HG03378 (cell line): ENCODE measurements around the gene TSFM.

Experiments
- ATAC-seq: cut with Tn5 transposase; IDR thresholded peaks from one replicate; pipeline ENCODE4 v1.9.1; 2021; ENCODE audit warnings: mild to moderate bottlenecking, moderate library complexity; ENCODE audit not compliant: unreplicated experiment

Gene TSFM

GRCh38 chr12:57745485-57745881 lies 37.1 kb upstream of the TSFM start:
- no peak for ATAC-seq

GRCh38 chr12:57746025-57746424 lies 36.6 kb upstream of the TSFM start:
- ATAC-seq, result no peak

GRCh38 chr12:57749061-57749460 lies 33.5 kb upstream of the TSFM start:
- no peak for ATAC-seq

- ATAC-seq, result no peak
Measured at GRCh38 chr12:57750561-57751431, 31.8 kb upstream of the TSFM start.

GRCh38 chr12:57751432-57751787 lies 31.2 kb upstream of the TSFM start:
- no peak for ATAC-seq

- peak; percentile 70 for ATAC-seq
Measured at GRCh38 chr12:57751788-57752667, 30.6 kb upstream of the TSFM start, which contains the start of gene CDK4. Gene CDK4 (minus strand): TSS chr12:57752310. CDS start chr12:57751717, 593 bp downstream.

- ATAC-seq, result no peak
Measured at GRCh38 chr12:57752668-57753000, 30.0 kb upstream of the TSFM start.

GRCh38 chr12:57753756-57754337 lies 28.7 kb upstream of the TSFM start:
- no peak for ATAC-seq

- ATAC-seq, result no peak
Measured at GRCh38 chr12:57754411-57755193, 28.0 kb upstream of the TSFM start, which contains the start of gene MARCHF9. Gene MARCHF9 (plus strand): TSS chr12:57755103. CDS start chr12:57755529, 426 bp downstream.

GRCh38 chr12:57755194-57755453 lies 27.5 kb upstream of the TSFM start:
- ATAC-seq, result no peak

GRCh38 chr12:57755454-57756372 lies 26.9 kb upstream of the TSFM start:
- ATAC-seq, result no peak

- ATAC-seq, result peak; percentile 19
Measured at GRCh38 chr12:57756406-57757341, 25.9 kb upstream of the TSFM start.

GRCh38 chr12:57757771-57758170 lies 24.8 kb upstream of the TSFM start:
- no peak for ATAC-seq

GRCh38 chr12:57758552-57759359 lies 23.8 kb upstream of the TSFM start:
- ATAC-seq, result no peak

- ATAC-seq, result peak; percentile 45
Measured at GRCh38 chr12:57759360-57759980, 23.1 kb upstream of the TSFM start.

- ATAC-seq, result no peak
Measured at GRCh38 chr12:57760347-57760982, 22.1 kb upstream of the TSFM start.

GRCh38 chr12:57761391-57761998 lies 21.1 kb upstream of the TSFM start:
- no peak for ATAC-seq
